HFFc6 (cell line): ENCODE data around the gene TBL2. TPM values are rescaled to one million over a fixed set of nuclear protein-coding genes. Genes with fewer than 3 reads are reported as not detected.

Experiments
- DNase-seq: peaks from one replicate; pipeline ENCODE4 v3.0.0-alpha.2; 2018
- H3K27ac Mint-ChIP-seq: 2 replicates; pipeline ENCODE4 v1.8.0; 2020; ENCODE audit warnings: mild to moderate bottlenecking, mixed read lengths
- H3K27me3 Mint-ChIP-seq: 2 replicates; pipeline ENCODE4 v1.8.0; 2021; ENCODE audit warnings: mild to moderate bottlenecking, moderate library complexity, mixed read lengths; ENCODE audit not compliant: insufficient read depth
- H3K36me3 Mint-ChIP-seq: 2 replicates; pipeline ENCODE4 v1.8.0; 2021; ENCODE audit warnings: low read depth, mixed read lengths
- H3K4me1 Mint-ChIP-seq: 2 replicates; pipeline ENCODE4 v1.8.0; 2020; ENCODE audit warnings: low read depth, mixed read lengths
- H3K4me3 Mint-ChIP-seq: 2 replicates; pipeline ENCODE4 v1.8.0; 2020; ENCODE audit warnings: mild to moderate bottlenecking, moderate library complexity, mixed read lengths
- H3K9me3 Mint-ChIP-seq: 2 replicates; pipeline ENCODE4 v1.8.0; 2020; ENCODE audit warnings: mild to moderate bottlenecking, mixed read lengths
- total RNA-seq, 6 experiments: library from RNA; stranded (reverse); fragmentation: NEBNext Ultra II Directional; extraction: Animal tissue kit (Norgen Biotek cat#: 25700); gene quantifications; 2 replicates in 1 of 6; 3 replicates in 5 of 6; pipeline ENCODE4 v1.2.3, GENCODE V29; 2021
- TF ChIP-seq, protein P1 (sequence below): fragments of 200-600 bp; sonication (generic); IDR thresholded peaks from 2 replicates; pipeline ENCODE4 v1.5.0; 2021; ENCODE audit warnings: antibody characterized with exemption, mild to moderate bottlenecking

Gene TBL2
- total RNA-seq, 6 experiments from 2014 or later: 34.3 to 48.1 (median 38.8) TPM

DNA sequence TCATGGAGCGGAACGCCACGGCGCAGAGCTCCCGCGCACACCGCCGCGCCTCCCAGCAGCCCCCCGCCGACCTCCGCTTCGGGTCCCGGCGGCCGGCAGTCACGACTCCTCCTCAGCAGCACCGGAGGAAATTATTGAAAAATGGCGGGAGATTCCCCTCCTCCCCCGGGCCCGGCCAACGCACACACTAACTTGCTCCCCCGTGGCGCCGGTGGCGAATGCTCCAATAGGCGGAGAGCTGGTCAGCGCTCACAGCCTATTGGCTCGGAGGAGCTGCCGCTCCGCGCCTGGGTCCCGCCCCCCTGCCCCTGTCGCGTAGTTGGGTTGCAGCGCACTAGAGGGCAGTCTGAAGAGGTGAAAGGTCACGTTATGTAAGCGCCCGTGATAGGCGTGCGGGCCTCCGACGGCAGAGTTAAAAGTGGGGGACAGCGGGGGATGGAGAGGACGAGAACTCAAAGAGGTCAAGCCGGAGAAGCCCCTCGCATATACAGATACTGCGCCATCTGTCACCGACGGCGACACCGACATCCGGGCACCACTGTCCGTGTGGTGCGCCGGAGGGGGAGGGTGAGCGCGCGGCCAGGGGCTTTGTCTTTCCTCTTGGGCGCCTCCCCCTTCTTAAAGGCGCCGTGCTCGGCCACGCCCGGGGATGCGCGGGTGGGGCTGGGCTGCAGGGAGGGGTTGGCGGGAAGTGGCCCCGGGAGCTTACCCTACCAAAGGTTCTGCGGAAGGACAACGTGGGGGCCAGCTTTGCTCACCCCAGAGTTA lies 56.1 kb downstream of the TBL2 start, which contains the start of gene BAZ1B:
Gene BAZ1B (minus strand): TSS at position 189 of the 768 bp plus-strand sequence. CDS start 360 bp downstream, outside the sequence.
- Mint-ChIP-seq H3K4me1 (peaks cover 32% of the 10 kb centered on the region), H3K36me3 (peaks cover 22% of the 10 kb centered on the region), H3K27me3 (peaks cover 4% of the 10 kb centered on the region), H3K4me3 (peak within 1 kb of the TSS; percentile 98), H3K27ac (peak within 1 kb of the TSS; percentile 99), H3K9me3 (no peaks in the 10 kb centered on the region)
- TF ChIP-seq, protein P1, sequence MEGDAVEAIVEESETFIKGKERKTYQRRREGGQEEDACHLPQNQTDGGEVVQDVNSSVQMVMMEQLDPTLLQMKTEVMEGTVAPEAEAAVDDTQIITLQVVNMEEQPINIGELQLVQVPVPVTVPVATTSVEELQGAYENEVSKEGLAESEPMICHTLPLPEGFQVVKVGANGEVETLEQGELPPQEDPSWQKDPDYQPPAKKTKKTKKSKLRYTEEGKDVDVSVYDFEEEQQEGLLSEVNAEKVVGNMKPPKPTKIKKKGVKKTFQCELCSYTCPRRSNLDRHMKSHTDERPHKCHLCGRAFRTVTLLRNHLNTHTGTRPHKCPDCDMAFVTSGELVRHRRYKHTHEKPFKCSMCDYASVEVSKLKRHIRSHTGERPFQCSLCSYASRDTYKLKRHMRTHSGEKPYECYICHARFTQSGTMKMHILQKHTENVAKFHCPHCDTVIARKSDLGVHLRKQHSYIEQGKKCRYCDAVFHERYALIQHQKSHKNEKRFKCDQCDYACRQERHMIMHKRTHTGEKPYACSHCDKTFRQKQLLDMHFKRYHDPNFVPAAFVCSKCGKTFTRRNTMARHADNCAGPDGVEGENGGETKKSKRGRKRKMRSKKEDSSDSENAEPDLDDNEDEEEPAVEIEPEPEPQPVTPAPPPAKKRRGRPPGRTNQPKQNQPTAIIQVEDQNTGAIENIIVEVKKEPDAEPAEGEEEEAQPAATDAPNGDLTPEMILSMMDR: peak; percentile 61
- DNase-seq: peak; percentile 96

DNA sequence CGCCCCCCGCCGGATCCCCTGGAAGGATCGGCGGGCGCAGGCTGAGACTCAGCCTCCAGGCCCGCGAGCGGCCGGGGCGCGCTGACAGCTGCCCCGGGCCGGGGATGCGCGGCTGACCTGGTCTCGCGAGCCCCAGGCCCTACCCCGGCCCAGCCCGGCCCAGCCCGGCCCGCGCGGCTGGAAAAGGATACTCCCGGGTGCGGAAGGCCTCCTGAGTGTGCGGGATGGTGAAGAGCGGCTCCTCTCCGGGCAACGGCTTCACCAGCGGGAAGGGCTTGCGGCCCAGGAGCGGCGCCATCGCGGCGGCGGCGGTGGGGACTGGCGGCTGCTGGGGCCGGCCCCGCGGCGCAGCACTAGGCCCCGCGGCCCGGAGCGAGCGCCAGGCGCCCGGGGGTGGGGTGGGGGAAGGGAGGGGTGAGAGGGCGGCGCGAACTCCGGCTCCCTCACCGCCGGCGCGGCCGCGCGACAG lies 56.7 kb downstream of the TBL2 start:
- peak overlapping the region; percentile 98 for H3K4me3 Mint-ChIP-seq
- H3K9me3 Mint-ChIP-seq: no peaks in the 10 kb centered on the region
- peak; percentile 2 for DNase-seq
- peaks cover 27% of the 10 kb centered on the region for H3K4me1 Mint-ChIP-seq
- peaks cover 4% of the 10 kb centered on the region for H3K27me3 Mint-ChIP-seq
- H3K36me3 Mint-ChIP-seq: peaks cover 22% of the 10 kb centered on the region
- no peak overlapping the region; the same call in 1 of the 2 replicates for H3K27ac Mint-ChIP-seq
- TF ChIP-seq, protein P1: no peak; the same call in 1 of the 2 replicates

DNA sequence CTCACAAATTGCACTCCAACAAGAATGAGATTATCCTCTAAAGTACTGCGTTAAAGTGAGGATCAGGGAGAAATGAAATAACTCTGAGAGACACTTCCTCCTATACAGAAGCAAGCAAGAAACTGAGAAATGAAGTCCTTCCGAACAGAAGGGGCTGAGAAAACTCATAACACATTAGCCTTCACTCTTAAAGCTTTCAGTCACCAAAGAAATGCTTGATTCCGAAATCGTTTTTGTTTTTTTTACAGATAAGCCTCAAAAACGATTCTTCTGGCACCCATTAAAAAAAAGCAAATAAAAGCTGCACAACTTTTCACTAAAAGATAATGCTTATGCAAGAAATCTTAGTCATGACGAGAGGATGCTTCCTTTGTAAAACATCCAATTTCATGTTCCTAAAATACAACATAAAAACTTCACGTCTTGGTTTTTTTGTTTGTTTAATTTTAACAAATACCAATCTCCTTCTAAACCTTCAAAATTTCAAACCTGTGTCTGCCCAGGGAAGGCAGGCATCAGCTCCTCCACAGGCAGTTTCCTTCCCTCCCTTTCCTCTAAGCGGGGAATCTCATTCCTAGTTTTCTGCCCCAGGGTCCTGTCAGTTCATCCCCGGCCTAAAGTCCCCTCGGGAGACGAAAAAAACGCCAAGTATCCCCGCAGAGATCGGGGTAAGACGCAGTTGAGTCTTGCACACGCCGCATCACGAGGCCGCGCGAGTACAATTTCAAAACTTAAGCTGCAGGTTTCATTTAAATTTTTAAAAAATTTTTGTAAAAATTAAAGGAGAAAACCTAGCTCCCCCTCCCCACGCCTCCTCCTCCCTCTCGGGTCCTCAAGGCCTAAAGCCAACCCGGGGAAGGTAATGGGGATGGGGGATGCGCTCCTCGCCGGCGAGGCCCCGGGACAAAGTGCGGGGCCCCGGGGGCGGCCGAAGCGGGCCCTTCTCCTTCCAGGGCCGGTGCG lies 57.4 kb downstream of the TBL2 start:
- Mint-ChIP-seq H3K27me3 (peaks cover 4% of the 10 kb centered on the region), H3K36me3 (peaks cover 22% of the 10 kb centered on the region), H3K27ac (peak overlapping the region; percentile 81), H3K4me3 (peak overlapping the region; percentile 90), H3K9me3 (no peaks in the 10 kb centered on the region), H3K4me1 (peaks cover 27% of the 10 kb centered on the region)
- TF ChIP-seq, protein P1: no peak
- peak; percentile 10 for DNase-seq

DNA sequence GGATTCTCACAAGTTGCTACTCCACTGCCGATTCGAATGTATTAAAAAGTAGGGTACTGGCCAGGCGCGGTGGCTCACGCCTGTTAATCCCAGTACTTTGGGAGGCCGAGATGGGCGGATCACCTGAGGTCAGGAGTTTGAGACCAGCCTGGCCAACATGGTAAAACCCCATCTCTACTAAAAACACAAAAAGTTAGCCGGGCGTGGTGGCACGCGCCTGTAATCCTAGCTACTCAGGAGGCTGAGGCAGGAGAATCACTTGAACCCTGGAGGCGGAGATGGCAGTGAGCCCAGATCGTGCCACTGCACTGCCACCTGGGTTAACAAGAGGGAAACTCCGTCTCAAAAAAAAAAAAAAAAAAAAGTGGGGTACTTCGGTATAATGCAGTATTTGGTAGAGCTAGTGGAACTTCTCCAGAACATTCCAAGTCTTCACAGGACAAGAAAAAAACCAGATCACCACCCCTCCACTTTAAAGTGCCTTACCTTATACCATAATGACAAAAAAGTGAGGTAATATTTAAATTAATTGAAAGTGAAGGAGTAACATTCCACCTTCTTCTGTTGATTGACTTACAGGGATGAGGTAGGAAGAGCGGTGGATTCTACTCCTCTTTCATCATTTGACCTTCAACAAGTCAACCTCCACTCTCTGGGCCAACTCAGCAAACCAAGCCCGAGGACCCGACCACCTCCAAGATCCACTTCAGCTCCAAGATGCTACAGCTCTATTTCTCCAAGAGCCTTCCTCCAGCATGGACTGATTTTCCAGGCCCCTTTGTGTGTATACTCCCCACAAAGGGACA lies 58.3 kb downstream of the TBL2 start:
- peak overlapping the region; percentile 90 for H3K4me3 Mint-ChIP-seq
- peaks cover 30% of the 10 kb centered on the region for H3K4me1 Mint-ChIP-seq
- peak overlapping the region; percentile 81 for H3K27ac Mint-ChIP-seq
- TF ChIP-seq, protein P1: no peak; the same call in 1 of the 2 replicates
- DNase-seq: no peak
- no peaks in the 10 kb centered on the region for H3K9me3 Mint-ChIP-seq
- peaks cover 4% of the 10 kb centered on the region for H3K27me3 Mint-ChIP-seq
- H3K36me3 Mint-ChIP-seq: peaks cover 24% of the 10 kb centered on the region

DNA sequence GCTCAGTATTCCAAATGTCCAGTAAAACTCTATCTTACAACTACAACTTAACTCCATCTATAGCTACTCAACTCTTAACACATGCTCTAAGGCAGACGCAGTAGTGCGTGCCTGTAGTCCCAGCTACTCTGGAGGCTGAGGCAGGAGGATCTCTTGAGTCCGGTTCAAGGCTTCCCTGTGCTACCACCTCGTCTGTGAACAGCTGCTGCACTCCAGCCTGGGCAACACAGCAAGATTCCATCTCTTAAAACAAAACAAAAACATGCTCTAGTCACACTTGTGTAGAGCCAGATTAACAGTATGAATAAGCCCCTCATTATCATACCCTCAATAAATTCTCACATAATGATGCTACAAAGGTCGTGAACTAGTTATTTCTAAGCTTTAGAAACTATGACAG lies 59.9 kb downstream of the TBL2 start:
- peaks cover 33% of the 10 kb centered on the region for H3K36me3 Mint-ChIP-seq
- H3K4me1 Mint-ChIP-seq: peaks cover 35% of the 10 kb centered on the region
- TF ChIP-seq, protein P1: no peak
- peak overlapping the region; percentile 90 for H3K4me3 Mint-ChIP-seq
- no peaks in the 10 kb centered on the region for H3K9me3 Mint-ChIP-seq
- H3K27ac Mint-ChIP-seq: peak overlapping the region; percentile 55
- DNase-seq: no peak
- peaks cover 4% of the 10 kb centered on the region for H3K27me3 Mint-ChIP-seq
